ENCODE results near the gene PPP1R13B.

DNA sequence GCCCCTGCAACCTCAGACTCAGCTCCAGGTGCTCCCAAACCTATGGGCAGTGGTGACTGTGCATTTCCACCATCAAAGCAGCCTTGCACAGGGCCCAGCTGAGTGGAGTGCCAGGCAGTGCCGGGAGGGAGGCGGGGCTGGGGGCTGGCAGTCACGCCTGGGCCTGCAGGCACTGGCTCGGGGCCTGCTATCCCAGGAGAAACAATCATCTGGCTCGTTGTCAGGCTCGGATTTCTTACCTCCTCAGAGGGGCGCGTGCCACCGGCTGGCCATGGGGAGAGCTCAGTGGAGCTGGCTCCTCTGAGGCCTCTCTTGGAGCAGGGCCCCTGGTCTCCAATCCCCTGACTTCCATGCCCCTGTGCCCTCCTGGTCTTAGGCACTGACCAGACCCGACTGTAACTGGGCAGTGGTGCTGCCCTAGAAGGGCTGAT lies 20.2 kb upstream of the PPP1R13B start:
- TF ChIP-seq, protein P1, sequence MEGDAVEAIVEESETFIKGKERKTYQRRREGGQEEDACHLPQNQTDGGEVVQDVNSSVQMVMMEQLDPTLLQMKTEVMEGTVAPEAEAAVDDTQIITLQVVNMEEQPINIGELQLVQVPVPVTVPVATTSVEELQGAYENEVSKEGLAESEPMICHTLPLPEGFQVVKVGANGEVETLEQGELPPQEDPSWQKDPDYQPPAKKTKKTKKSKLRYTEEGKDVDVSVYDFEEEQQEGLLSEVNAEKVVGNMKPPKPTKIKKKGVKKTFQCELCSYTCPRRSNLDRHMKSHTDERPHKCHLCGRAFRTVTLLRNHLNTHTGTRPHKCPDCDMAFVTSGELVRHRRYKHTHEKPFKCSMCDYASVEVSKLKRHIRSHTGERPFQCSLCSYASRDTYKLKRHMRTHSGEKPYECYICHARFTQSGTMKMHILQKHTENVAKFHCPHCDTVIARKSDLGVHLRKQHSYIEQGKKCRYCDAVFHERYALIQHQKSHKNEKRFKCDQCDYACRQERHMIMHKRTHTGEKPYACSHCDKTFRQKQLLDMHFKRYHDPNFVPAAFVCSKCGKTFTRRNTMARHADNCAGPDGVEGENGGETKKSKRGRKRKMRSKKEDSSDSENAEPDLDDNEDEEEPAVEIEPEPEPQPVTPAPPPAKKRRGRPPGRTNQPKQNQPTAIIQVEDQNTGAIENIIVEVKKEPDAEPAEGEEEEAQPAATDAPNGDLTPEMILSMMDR (optimal IDR thresholded peaks at IDR 0.05 in 1 of 3, IDR thresholded peaks at IDR 0.05 in 1 of 3, conservative IDR thresholded peaks at IDR 0.05 in 1 of 3; ENCODE audit: extremely low read depth in 1 of 3, insufficient read depth in 2 of 3, low read length in 3 of 3) = no peak
- no peak for TF ChIP-seq EZH2 (IDR thresholded peaks at IDR 0.05; ENCODE audit: low read length)
